ENCODE measurements around the gene NGFR. TPM values are rescaled to one million over a fixed set of nuclear protein-coding genes. Genes with fewer than 3 reads are reported as not detected.

NGFR gene
- total RNA-seq, 1 donor from 2014 or later = 8.9 TPM

GRCh38 chr17:49552070-49552751 is 57.1 kb downstream of the NGFR start:
- Histone ChIP-seq H3K4me1 (peaks cover 9% of the 10 kb centered on the region), H3K27ac (replicated peaks) (no peak overlapping the region), H3K4me3 (no peak overlapping the region), H3K27me3 (ENCODE audit: low read depth) (peaks cover 25% of the 10 kb centered on the region), H3K36me3 (no peaks in the 10 kb centered on the region), H3K9me3 (replicated peaks) (no peaks in the 10 kb centered on the region)
- TF ChIP-seq CTCF (IDR thresholded peaks at IDR 0.05; ENCODE audit: borderline replicate concordance) = no peak
- intact Hi-C loops (cut with micrococcal nuclease) = no loop called here
- no peak for DNase-seq

GRCh38 chr17:49553676-49554335 is 58.7 kb downstream of the NGFR start:
- Histone ChIP-seq H3K9me3 (replicated peaks) (no peaks in the 10 kb centered on the region), H3K4me1 (peaks cover 9% of the 10 kb centered on the region), H3K27ac (replicated peaks) (no peak overlapping the region), H3K36me3 (no peaks in the 10 kb centered on the region), H3K4me3 (no peak overlapping the region), H3K27me3 (ENCODE audit: low read depth) (peaks cover 9% of the 10 kb centered on the region)
- DNase-seq = no peak
- intact Hi-C loops (cut with micrococcal nuclease) = no loop called here
- no peak for TF ChIP-seq CTCF (IDR thresholded peaks at IDR 0.05; ENCODE audit: borderline replicate concordance)

DNA sequence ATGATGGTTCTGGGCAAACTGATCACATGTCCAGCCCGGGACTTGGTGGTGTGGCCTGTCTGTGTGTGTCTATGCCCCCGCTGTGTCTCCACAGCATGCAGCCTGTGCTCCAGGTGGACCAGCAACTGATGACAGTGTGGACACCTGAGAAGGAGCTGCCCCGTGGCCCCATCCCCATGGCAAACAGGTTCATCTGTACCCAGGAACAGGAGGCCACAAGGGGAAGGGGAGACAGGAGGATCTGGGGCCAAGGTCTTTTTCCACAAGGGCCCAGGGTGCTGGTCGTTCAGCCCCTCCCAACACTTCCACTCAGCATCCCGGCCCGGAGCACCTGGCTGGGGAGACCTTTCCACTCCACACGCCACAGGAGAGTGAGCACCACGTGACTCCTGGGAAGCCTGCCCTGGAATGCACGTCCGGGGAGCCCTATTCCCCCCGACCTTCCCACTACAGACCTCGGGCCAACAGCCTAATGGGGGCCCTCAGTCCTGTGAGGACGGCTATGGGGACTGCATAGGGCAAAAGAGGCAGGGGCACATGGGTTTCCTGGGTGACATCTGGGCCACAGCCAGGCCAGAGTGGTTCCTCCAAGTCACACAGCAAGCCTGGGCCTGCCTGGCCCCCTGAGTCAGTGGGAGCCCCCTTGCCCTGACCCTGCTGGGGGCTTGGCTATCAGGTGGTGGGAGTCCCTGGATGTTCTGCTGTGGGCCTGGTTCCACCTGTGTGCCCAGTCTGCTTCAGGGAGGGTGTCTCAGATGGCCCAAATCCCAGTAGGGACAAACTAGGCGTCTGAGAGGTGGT is 59.8 kb downstream of the NGFR start:
- DNase-seq = no peak
- TF ChIP-seq CTCF (IDR thresholded peaks at IDR 0.05; ENCODE audit: borderline replicate concordance) = no peak
- intact Hi-C loops (cut with micrococcal nuclease) = loop anchor here (5.0 kb wide), 2 partner anchors 53 to 118 kb away; no protein-coding TSS in a partner anchor
- no peaks in the 10 kb centered on the region for H3K36me3 ChIP-seq
- H3K4me3 ChIP-seq = no peak overlapping the region
- no peak overlapping the region for H3K27ac ChIP-seq (replicated peaks)
- no peaks in the 10 kb centered on the region for H3K27me3 ChIP-seq (ENCODE audit: low read depth)
- peaks cover 9% of the 10 kb centered on the region for H3K4me1 ChIP-seq
- no peaks in the 10 kb centered on the region for H3K9me3 ChIP-seq (replicated peaks)

DNA sequence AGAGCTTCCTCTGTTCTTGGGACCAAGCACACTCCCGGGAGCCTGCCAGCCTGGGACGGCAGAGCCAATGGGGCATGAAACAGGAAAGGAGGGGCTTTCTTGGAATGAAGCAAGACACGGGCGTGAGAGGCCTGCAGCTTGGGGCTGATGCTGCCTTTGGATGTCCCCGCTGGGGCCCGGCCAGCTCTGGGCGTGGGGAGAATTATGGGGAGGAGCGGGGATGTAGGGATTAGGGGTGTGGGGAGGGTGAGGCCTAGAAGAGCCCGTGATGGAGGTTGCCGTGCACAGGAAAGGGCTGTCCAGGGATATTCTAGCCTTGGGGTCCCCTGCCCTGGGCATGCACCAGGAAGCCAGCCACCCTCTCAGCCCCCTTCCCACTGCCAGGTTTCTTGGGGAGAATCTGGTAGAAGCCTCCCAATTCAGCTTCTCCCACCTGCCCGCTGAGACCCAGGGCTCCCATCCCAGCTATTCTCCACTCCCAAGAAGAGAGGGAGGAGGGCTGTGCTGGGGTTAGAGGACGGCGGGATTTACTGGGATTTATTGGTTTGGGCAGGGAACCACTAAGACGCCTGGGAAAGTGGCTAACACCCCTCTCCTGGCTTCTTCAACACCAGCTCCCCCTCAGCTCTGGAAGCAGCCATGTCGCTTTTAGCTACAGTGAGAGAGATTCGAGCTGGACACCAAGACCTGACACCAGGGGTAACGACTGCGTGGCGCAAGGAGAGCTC is 60.6 kb downstream of the NGFR start:
- DNase-seq = no peak
- H3K36me3 ChIP-seq = no peaks in the 10 kb centered on the region
- H3K4me3 ChIP-seq = no peak overlapping the region
- H3K4me1 ChIP-seq = peaks cover 9% of the 10 kb centered on the region
- intact Hi-C loops (cut with micrococcal nuclease) = loop anchor here (5.0 kb wide), 2 partner anchors 53 to 118 kb away; no protein-coding TSS in a partner anchor
- H3K27me3 ChIP-seq (ENCODE audit: low read depth) = no peaks in the 10 kb centered on the region
- no peak for TF ChIP-seq CTCF (IDR thresholded peaks at IDR 0.05; ENCODE audit: borderline replicate concordance)
- H3K9me3 ChIP-seq (replicated peaks) = no peaks in the 10 kb centered on the region
- H3K27ac ChIP-seq (replicated peaks) = no peak overlapping the region
